ENCODE measurements around the gene ZNF771. TPM values are rescaled to one million over a fixed set of nuclear protein-coding genes. Genes with fewer than 3 reads are reported as not detected.

ZNF771 gene
- total RNA-seq, 1 experiment from 2014 or later: 11.0 TPM

DNA sequence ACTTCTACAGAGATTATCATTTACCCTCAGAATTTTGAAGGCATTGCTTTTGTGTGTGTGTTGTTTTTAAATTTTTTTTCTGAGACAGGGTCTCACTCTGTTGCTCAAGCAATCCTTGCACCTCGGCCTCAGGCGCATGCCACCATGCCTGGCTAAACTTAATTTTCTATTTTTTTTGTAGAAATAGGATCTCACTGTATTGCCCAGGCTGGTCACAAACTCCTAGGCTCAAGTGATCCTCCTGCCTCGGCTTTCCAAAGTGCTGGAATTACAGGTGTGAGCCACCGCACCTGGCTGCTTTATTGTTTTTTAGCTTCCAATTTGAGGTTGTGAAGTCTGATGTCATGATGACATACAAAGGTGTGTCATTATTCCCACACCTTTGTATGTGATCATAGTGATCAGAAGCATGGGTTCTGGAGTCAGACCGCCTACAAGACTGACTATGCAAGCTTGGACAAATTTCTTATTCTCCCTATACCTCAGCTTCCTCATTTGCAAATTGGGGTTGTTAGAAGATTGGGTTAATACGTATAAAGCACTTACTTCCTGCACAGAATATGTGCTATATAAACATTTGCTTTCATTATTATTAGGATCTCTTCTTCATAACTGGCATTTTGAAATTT lies 32.4 kb downstream of the ZNF771 start:
- intact Hi-C loops (cut with micrococcal nuclease): no loop called here
- Histone ChIP-seq H3K4me3 (replicated peaks in 1 of 2; ENCODE audit: low read depth in 1 of 2, low read length in 2 of 2) (no peak overlapping the region), H3K4me2 (ENCODE audit: low read length) (no peak overlapping the region), H3K9me3 (ENCODE audit: control insufficient read depth in 1 of 2, insufficient read depth in 1 of 2, low read depth in 1 of 2, low read length in 2 of 2) (no peaks in the 10 kb centered on the region), H3K27ac (ENCODE audit: low read depth, low read length) (no peak overlapping the region), H2AFZ (ENCODE audit: low read depth, low read length, poor library complexity, severe bottlenecking) (no peak overlapping the region), H3K27me3 (ENCODE audit: insufficient read depth, low read length) (no peaks in the 10 kb centered on the region), H3K36me3 (ENCODE audit: control insufficient read depth in 1 of 2, insufficient read depth in 2 of 2, low read length in 2 of 2) (peaks cover 2 to 8% of the 10 kb centered on the region in 2 experiments; a peak in 2 of 4 replicates), H3K79me2 (ENCODE audit: insufficient read depth, low read length) (peaks cover 9% of the 10 kb centered on the region; the same call in 1 of the 2 replicates), H3K9me2 (ENCODE audit: insufficient read depth) (no peaks in the 10 kb centered on the region), H3K9ac (ENCODE audit: low read length) (no peak overlapping the region), H3K4me1 (ENCODE audit: control insufficient read depth in 1 of 2, insufficient read depth in 2 of 2, low read length in 2 of 2) (peaks cover 0 to 4% of the 10 kb centered on the region in 2 experiments; a peak in 2 of 4 replicates), H4K20me1 (ENCODE audit: insufficient read depth) (no peaks in the 10 kb centered on the region)
- DNase-seq (ENCODE audit: low read depth, low spot score) (no peak), ATAC-seq (no peak)
- no TSS peak for BruUV-seq (replicated peaks)
- no peak for TF ChIP-seq EGR1 (IDR thresholded peaks at IDR 0.05; ENCODE audit: low read depth)
- TF ChIP-seq POLR2AphosphoS5 (IDR thresholded peaks at IDR 0.05; ENCODE audit: low read depth, low read length): no peak
- TF ChIP-seq, protein P1, sequence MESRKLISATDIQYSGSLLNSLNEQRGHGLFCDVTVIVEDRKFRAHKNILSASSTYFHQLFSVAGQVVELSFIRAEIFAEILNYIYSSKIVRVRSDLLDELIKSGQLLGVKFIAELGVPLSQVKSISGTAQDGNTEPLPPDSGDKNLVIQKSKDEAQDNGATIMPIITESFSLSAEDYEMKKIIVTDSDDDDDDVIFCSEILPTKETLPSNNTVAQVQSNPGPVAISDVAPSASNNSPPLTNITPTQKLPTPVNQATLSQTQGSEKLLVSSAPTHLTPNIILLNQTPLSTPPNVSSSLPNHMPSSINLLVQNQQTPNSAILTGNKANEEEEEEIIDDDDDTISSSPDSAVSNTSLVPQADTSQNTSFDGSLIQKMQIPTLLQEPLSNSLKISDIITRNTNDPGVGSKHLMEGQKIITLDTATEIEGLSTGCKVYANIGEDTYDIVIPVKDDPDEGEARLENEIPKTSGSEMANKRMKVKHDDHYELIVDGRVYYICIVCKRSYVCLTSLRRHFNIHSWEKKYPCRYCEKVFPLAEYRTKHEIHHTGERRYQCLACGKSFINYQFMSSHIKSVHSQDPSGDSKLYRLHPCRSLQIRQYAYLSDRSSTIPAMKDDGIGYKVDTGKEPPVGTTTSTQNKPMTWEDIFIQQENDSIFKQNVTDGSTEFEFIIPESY (IDR thresholded peaks at IDR 0.05; ENCODE audit: extremely low read depth, insufficient replicate concordance, low read length): no peak
- TF ChIP-seq CEBPB (IDR thresholded peaks at IDR 0.05; ENCODE audit: low read depth): no peak
- no peak for TF ChIP-seq RAD21 (IDR thresholded peaks at IDR 0.05; ENCODE audit: low read depth)
- TF ChIP-seq SIN3A (IDR thresholded peaks at IDR 0.05; ENCODE audit: low read depth): no peak
- no peak for TF ChIP-seq ZNF274 (IDR thresholded peaks at IDR 0.05; ENCODE audit: low read depth, low read length)
- TF ChIP-seq EZH2phosphoT487 (IDR thresholded peaks at IDR 0.05; ENCODE audit: borderline replicate concordance): no peak
- no peak for TF ChIP-seq POLR2A (IDR thresholded peaks at IDR 0.05; ENCODE audit: borderline replicate concordance, extremely low read depth, insufficient read depth, insufficient read length)
- no peak for TF ChIP-seq YY1 (IDR thresholded peaks at IDR 0.05; ENCODE audit: extremely low read depth, insufficient replicate concordance, low read depth, low read length)
- TF ChIP-seq EZH2 (IDR thresholded peaks at IDR 0.05): no peak
- no peak for TF ChIP-seq ZFX (IDR thresholded peaks at IDR 0.05)
- no peak for TF ChIP-seq JUND (IDR thresholded peaks at IDR 0.05)
- TF ChIP-seq, protein P2, sequence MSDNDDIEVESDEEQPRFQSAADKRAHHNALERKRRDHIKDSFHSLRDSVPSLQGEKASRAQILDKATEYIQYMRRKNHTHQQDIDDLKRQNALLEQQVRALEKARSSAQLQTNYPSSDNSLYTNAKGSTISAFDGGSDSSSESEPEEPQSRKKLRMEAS (IDR thresholded peaks at IDR 0.05): no peak
- TF ChIP-seq ELF1 (IDR thresholded peaks at IDR 0.05; ENCODE audit: borderline replicate concordance, low read depth): no peak
- TF ChIP-seq TCF7L2 (IDR thresholded peaks at IDR 0.05; ENCODE audit: borderline replicate concordance, extremely low read depth, insufficient read depth, insufficient read length): no peak
- no peak for TF ChIP-seq CBX3 (IDR thresholded peaks at IDR 0.05; ENCODE audit: low read depth)
- TF ChIP-seq, protein P3, sequence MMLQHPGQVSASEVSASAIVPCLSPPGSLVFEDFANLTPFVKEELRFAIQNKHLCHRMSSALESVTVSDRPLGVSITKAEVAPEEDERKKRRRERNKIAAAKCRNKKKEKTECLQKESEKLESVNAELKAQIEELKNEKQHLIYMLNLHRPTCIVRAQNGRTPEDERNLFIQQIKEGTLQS (IDR thresholded peaks at IDR 0.05): no peak
- no peak for TF ChIP-seq FOSL1 (IDR thresholded peaks at IDR 0.05; ENCODE audit: low read depth)
- no peak for TF ChIP-seq SP1 (IDR thresholded peaks at IDR 0.05; ENCODE audit: low read depth)
- ChIA-PET POLR2A (no interaction called here), CTCF (interaction anchor here (1.6 kb wide), 1 partner anchor 10 kb away, joined by 6 read pairs; the partner anchor contains the start of gene DCTPP1), RAD21 (ENCODE audit: low non-redundant PET in 1 of 2, low total read pairs in 2 of 2, uncharacterized antibody in 2 of 2, unreplicated experiment in 2 of 2) (no interaction called here)
